Body of pancreas (tissue), 4 donors: ENCODE data around the gene DCBLD1. TPM values are rescaled to one million over a fixed set of nuclear protein-coding genes. Genes with fewer than 3 reads are reported as not detected.

Experiments used
- ATAC-seq: fragments of 150-250 bp; one replicate; pipeline ENCODE4 v1.9.1; 2016
- DNase-seq, 4 donors: peaks; one replicate each; pipeline ENCODE4 v3.0.0-alpha.2; 2019
- H3K27ac ChIP-seq, 4 donors: fragments of 200-600 bp; sonication (generic); 1 replicate in 3 of 4; 2 replicates in 1 of 4; pipeline versions ENCODE4 v1.5.1 to v1.6.1; 2016 to 2019; ENCODE audit warnings: mild to moderate bottlenecking in 1 of 4, mixed read lengths in 1 of 4, moderate library complexity in 1 of 4
- H3K27me3 ChIP-seq, 2 donors: fragments of 200-600 bp; sonication (generic); one replicate each; pipeline ENCODE4 v1.6.0; 2016; ENCODE audit warnings: mild to moderate bottlenecking in 1 of 2
- H3K36me3 ChIP-seq, 2 donors: fragments of 200-600 bp; sonication (generic); replicated peaks in 1 of 2; 2 replicates each; pipeline ENCODE4 v1.5.1; 2016; ENCODE audit warnings: low read depth in 2 of 2; ENCODE audit not compliant: insufficient read depth in 1 of 2
- H3K4me1 ChIP-seq: fragments of 200-600 bp; sonication (generic); one replicate; pipeline ENCODE4 v1.6.0; 2016
- H3K4me3 ChIP-seq, 2 donors: fragments of 200-600 bp; sonication (generic); 1 replicate in 1 of 2; 2 replicates in 1 of 2; pipeline ENCODE4 v1.5.1; 2016 to 2019
- H3K9me3 ChIP-seq, 3 donors: fragments of 200-600 bp; sonication (generic); 1 replicate in 2 of 3; 2 replicates in 1 of 3; pipeline ENCODE4 v1.5.1; 2016
- CTCF ChIP-seq, 7 experiments: fragments of 450-650 bp in 4 of 7; fragments of 200-600 bp in 3 of 7; sonication (generic) in 3 of 7; IDR thresholded peaks; one replicate each; pipeline ENCODE4 v1.5.1; 2016 to 2019; ENCODE audit warnings: antibody characterized with exemption in 7 of 7
- POLR2A ChIP-seq, 3 donors: fragments of 450-650 bp; IDR thresholded peaks; one replicate each; pipeline ENCODE4 v1.6.1; 2016; ENCODE audit warnings: antibody characterized with exemption in 3 of 3, mild to moderate bottlenecking in 2 of 3
- WGBS, 2 donors: methylation state at CpG; one replicate each; pipeline ENCODE4 v1.1.5; 2017; 5-methylcytosine and 5-hydroxymethylcytosine counted together
- intact Hi-C: fragments of 100-400 bp; cut with DNase I; formaldehyde crosslinking; loops from one replicate; pipeline ENCODE4 v1.15.1; 2023
- total RNA-seq, 2 donors: library from RNA; depleted of rRNA; stranded (reverse); fragments of >200 nt; gene quantifications; one replicate each; pipeline ENCODE4 v1.1.0, GENCODE V29; 2016

DCBLD1 gene
- total RNA-seq, 2 donors from 2014 or later = 10.6 to 11.5 TPM

DNA sequence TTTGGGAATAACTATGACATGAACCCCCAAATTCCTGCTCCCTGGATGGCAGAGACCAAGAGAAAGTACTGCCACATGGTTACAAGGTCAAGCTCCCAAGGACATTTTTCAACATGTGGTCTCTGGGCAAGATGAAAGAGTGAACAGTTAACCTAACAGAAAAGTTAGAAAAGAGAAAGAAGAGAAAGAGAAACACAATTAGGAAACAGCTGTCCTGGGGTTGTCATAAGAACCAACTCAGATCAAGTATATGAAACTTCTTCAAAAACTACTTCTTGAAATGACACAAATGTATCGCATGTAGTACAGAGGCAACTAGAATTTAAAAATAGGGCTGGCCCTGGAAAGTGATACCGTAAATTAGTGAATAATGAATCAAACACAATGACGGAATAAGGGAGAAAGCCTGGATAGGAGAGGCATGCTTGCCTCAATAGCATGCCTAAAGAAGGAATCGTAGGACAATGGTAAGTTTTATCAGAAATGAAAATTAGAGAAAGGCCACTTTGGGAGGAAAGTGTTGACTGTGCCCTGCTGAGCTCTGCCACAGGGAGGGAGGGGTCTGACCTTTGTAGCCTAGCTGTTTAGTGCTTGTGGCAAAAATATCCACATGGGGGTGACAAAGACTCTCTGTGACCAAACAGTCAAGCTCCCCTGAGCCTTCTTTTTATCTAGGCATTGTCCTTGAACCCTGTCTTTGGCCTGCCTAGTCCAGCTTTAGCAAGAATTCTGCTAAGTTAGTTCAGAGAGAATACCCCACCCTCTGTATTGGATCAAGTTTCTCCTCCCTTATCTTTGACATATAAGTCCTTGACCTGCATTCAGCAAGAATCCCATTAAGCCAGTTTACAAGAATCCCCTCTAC, 4.3 kb upstream of the DCBLD1 start:
- TF ChIP-seq CTCF (IDR thresholded peaks at IDR 0.05) (peak in 4 of 7 experiments; percentile 21 to 33 (median 28)), POLR2A (IDR thresholded peaks at IDR 0.05) (no peak)
- no peak overlapping the region for H3K4me3 ChIP-seq
- H3K9me3 ChIP-seq = no peaks in the 10 kb centered on the region
- no peak for ATAC-seq
- H3K27me3 ChIP-seq = no peaks in the 10 kb centered on the region
- WGBS, 2 donors = 85 to 89% methylated on average over 4 of the region's 4 CpGs
- peaks cover 5% of the 10 kb centered on the region for H3K4me1 ChIP-seq
- H3K36me3 ChIP-seq = no peaks in the 10 kb centered on the region
- intact Hi-C loops = no loop called here
- peak in 1 of 4 donors; percentile 14 for DNase-seq
- no peak overlapping the region for H3K27ac ChIP-seq

DNA sequence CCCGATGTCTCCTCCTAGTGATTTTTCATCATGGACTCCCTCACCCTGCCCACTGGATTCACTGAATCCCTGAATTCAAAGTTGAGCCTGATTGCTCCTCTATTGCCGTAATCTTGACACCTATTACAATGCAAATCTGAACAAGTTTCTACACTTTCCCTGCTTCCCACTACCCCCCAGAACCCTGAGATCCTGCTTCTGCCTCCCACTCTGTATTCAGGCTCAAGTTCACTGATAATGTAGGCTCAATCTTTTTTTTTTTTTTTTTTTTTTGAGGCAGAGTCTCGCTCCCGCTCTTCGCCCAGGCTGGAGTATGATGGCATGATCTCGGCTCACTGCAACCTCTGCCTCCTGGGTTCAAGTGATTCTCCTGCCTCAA, 3.6 kb upstream of the DCBLD1 start:
- Histone ChIP-seq H3K27me3 (no peaks in the 10 kb centered on the region), H3K9me3 (no peaks in the 10 kb centered on the region), H3K4me3 (no peak overlapping the region), H3K36me3 (no peaks in the 10 kb centered on the region), H3K4me1 (peaks cover 7% of the 10 kb centered on the region), H3K27ac (no peak overlapping the region)
- 72 to 80% methylated on average over 2 to 3 of the region's 6 CpGs for WGBS, 2 donors
- DNase-seq (no peak), ATAC-seq (no peak)
- TF ChIP-seq CTCF (IDR thresholded peaks at IDR 0.05) (no peak), POLR2A (IDR thresholded peaks at IDR 0.05) (no peak)
- intact Hi-C loops = no loop called here

DNA sequence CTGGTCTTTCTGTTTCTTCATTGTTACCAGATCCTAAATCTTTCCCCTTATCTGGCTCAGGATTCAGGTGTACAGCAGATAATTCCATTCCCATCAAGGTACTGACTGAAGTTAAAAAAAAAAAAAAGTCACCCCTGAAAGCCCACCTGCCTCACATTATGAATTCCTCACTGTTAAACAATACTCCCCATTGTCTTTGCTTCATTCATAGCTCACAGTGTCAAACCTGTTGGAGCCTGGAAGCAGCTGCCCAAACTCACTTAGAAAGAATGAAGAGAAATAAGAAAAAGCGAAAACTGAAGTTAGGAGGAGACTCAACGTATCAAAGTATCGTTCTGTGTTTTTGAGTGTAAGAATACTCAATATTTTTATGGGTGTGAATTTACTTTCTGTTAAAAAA, 1.8 kb upstream of the DCBLD1 start:
- WGBS, 2 donors = 71 to 76% methylated on average over 3 of the region's 3 CpGs
- TF ChIP-seq POLR2A (IDR thresholded peaks at IDR 0.05) (no peak), CTCF (IDR thresholded peaks at IDR 0.05) (no peak)
- Histone ChIP-seq H3K4me1 (peaks cover 25% of the 10 kb centered on the region), H3K27me3 (no peaks in the 10 kb centered on the region), H3K36me3 (no peaks in the 10 kb centered on the region), H3K27ac (no peak overlapping the region), H3K4me3 (no peak overlapping the region), H3K9me3 (no peaks in the 10 kb centered on the region)
- ATAC-seq = no peak
- DNase-seq = no peak
- intact Hi-C loops = no loop called here

DNA sequence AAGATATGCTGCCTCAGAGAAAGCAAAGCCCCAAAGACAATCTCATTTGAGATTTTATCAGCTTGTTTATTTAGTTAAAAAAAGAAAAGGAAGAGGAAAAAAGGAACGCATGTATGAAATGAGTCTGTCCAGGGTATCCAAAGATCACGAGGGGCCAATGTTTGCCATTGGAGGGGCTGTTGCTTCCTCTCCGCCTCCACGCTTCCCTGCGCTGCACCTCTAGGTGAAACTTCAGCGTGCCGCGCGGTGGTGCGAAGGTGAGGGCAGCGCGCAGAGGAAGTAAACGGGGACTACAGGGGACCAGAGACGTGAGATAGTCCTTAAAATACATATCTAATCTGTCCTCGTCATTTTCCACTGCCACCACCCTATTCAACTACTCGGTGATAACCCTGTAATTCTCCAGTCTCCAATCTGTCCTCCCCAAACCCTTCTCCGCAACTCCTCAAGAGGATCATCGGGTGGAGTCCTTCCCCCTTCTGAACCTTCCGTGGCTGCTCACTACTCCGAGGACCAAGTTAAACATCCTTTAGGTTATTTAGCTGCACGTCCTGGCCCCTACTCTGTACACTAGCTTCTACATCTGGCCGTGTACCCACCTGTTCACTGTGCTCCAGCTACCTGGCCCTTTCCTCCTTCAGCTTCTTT, 1.1 kb upstream of the DCBLD1 start:
- Histone ChIP-seq H3K27me3 (no peaks in the 10 kb centered on the region), H3K27ac (peak overlapping the region in 2 of 4 donors; percentile 84 to 95), H3K36me3 (no peaks in the 10 kb centered on the region), H3K4me1 (peaks cover 28% of the 10 kb centered on the region), H3K9me3 (no peaks in the 10 kb centered on the region), H3K4me3 (no peak overlapping the region)
- intact Hi-C loops = no loop called here
- 49 to 59% methylated on average over 22 of the region's 22 CpGs for whole genome bisulfite sequencing, 2 donors
- TF ChIP-seq POLR2A (IDR thresholded peaks at IDR 0.05) = no peak
- no peak for TF ChIP-seq CTCF (IDR thresholded peaks at IDR 0.05)
- ATAC-seq = no peak
- peak in 1 of 4 donors; percentile 11 for DNase-seq
